Activated CD8-positive, alpha-beta T cell treated with anti-CD3 and anti-CD28 coated beads for 36 hours (primary cell): ENCODE data around the gene PLCXD1. TPM values are rescaled to one million over a fixed set of nuclear protein-coding genes. Genes with fewer than 3 reads are reported as not detected.

Source experiments
- ATAC-seq: fragments of 200-7000 bp; cut with Tn5 transposase; one replicate; pipeline ENCODE4 v1.10.0; 2021; ENCODE audit warnings: mild to moderate bottlenecking, moderate library complexity
- CTCF ChIA-PET: fragments of 350-600 bp; sonication (Branson Sonifier 250); formaldehyde crosslinking; loops from one replicate; lab custom pipeline; 2021; ENCODE audit warnings: antibody characterized with exemption; lab: Charles Lee
- POLR2A ChIA-PET: fragments of 350-600 bp; sonication (Branson Sonifier 250); formaldehyde crosslinking; loops from one replicate; lab custom pipeline; 2021; ENCODE audit warnings: antibody characterized with exemption; lab: Charles Lee
- DNase-seq: peaks from one replicate; pipeline ENCODE4 v3.0.0-alpha.2; 2020
- H3K27ac Mint-ChIP-seq: one replicate; pipeline ENCODE4 v1.8.0; 2021; ENCODE audit warnings: mild to moderate bottlenecking, mixed read lengths
- H3K27me3 Mint-ChIP-seq: one replicate; pipeline ENCODE4 v1.8.0; 2021; ENCODE audit warnings: mixed read lengths
- H3K36me3 Mint-ChIP-seq: one replicate; pipeline ENCODE4 v1.8.0; 2021; ENCODE audit warnings: low read depth, mixed read lengths
- H3K4me1 Mint-ChIP-seq: one replicate; pipeline ENCODE4 v1.8.0; 2021; ENCODE audit warnings: low read depth, mixed read lengths
- H3K4me3 Mint-ChIP-seq: one replicate; pipeline ENCODE4 v1.8.0; 2021; ENCODE audit warnings: mild to moderate bottlenecking, moderate library complexity, mixed read lengths
- H3K9me3 Mint-ChIP-seq: one replicate; pipeline ENCODE4 v1.8.0; 2021; ENCODE audit warnings: mixed read lengths
- intact Hi-C: fragments of 100-400 bp; cut with micrococcal nuclease; formaldehyde crosslinking; loops from one replicate; pipeline ENCODE4 v1.10.0; 2022
- total RNA-seq, 2 experiments: library from RNA; stranded (reverse); gene quantifications; one replicate each; pipeline ENCODE4 v1.2.3, GENCODE V29; 2021
- TF ChIP-seq, protein P1 (sequence below): fragments of 200-600 bp; IDR thresholded peaks from one replicate; pipeline ENCODE4 v1.8.0; 2022; ENCODE audit warnings: antibody characterized with exemption, mild to moderate bottlenecking

The PLCXD1 gene
- total RNA-seq, 2 experiments from 2014 or later = 63.9 to 65.7 TPM

GRCh38 chrX:338836-339400, 57.7 kb downstream of the PLCXD1 start:
- H3K4me3 Mint-ChIP-seq = no peak overlapping the region
- H3K4me1 Mint-ChIP-seq = no peaks in the 10 kb centered on the region
- TF ChIP-seq, protein P1, sequence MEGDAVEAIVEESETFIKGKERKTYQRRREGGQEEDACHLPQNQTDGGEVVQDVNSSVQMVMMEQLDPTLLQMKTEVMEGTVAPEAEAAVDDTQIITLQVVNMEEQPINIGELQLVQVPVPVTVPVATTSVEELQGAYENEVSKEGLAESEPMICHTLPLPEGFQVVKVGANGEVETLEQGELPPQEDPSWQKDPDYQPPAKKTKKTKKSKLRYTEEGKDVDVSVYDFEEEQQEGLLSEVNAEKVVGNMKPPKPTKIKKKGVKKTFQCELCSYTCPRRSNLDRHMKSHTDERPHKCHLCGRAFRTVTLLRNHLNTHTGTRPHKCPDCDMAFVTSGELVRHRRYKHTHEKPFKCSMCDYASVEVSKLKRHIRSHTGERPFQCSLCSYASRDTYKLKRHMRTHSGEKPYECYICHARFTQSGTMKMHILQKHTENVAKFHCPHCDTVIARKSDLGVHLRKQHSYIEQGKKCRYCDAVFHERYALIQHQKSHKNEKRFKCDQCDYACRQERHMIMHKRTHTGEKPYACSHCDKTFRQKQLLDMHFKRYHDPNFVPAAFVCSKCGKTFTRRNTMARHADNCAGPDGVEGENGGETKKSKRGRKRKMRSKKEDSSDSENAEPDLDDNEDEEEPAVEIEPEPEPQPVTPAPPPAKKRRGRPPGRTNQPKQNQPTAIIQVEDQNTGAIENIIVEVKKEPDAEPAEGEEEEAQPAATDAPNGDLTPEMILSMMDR = no peak
- intact Hi-C loops = no loop called here
- H3K9me3 Mint-ChIP-seq = no peaks in the 10 kb centered on the region
- H3K27ac Mint-ChIP-seq = no peak overlapping the region
- ChIA-PET POLR2A (no interaction called here), CTCF (no interaction called here)
- no peaks in the 10 kb centered on the region for H3K27me3 Mint-ChIP-seq
- ATAC-seq (peak; percentile 47), DNase-seq (no peak)
- peaks cover 27% of the 10 kb centered on the region for H3K36me3 Mint-ChIP-seq

DNA sequence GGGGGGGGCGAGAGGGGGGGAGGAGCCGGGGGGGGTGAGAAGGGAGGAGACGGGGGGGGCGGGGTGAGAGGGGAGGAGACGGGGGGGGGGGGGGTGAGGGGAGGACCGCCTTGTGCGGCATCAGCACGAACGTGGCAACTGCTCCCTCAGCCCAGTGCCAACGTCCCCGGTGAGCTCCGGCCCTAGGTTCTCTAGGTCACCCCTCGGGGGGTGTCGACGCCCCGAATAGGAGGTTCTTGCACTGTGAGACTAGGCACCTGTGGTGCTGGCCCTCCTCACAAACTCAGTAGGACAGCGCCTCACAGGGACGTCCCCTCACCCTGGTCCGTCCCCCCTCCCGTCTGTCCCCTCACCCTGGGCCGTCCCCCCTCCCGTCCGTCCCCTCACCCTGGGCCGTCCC, 58.9 kb downstream of the PLCXD1 start:
- DNase-seq = no peak
- ATAC-seq = peak; percentile 39
- H3K4me1 Mint-ChIP-seq = no peaks in the 10 kb centered on the region
- H3K4me3 Mint-ChIP-seq = no peak overlapping the region
- no peaks in the 10 kb centered on the region for H3K9me3 Mint-ChIP-seq
- POLR2A ChIA-PET = no interaction called here
- H3K27ac Mint-ChIP-seq = no peak overlapping the region
- no peaks in the 10 kb centered on the region for H3K27me3 Mint-ChIP-seq
- intact Hi-C loops = no loop called here
- peaks cover 27% of the 10 kb centered on the region for H3K36me3 Mint-ChIP-seq
- CTCF ChIA-PET = no interaction called here
- TF ChIP-seq, protein P1 = no peak

DNA sequence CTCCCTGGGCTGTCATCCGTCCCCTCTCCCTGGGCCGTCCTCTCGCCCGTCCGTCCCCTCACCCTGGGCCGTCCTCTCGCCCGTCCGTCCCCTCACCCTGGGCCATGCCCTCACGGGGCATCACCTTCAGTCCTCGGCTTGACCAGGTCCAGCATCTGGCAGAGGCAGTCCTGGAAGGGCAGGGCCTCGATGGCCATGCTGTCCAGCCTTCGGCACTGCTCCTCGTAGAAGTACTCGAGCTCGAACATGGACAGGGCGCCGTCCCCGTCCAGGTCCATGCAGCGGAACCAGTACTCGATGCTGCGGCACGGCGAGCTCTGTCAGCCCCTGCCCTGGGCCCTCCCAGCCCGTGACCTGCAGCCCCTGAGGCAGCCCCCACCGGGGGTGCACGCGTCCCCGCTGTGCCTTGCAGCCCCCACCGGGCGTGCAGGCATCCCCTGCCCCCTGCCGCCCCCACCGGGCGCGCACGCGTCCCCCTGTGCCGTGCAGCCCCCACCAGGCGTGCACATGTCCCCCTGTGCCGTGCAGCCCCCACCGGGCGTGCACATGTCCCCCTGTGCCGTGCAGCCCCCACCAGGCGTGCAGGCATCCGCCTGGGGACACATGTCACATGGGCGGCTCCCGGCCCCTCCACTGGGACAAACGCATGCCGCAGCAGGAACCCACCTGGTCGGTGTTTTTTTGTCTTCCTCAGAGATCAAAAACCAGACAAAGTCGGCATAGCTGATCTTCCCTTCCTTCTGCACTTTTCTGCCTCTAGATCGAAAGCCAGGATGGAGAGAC, 59.7 kb downstream of the PLCXD1 start:
- ChIA-PET POLR2A (no interaction called here), CTCF (no interaction called here)
- TF ChIP-seq, protein P1 = no peak
- no peak overlapping the region for H3K4me3 Mint-ChIP-seq
- no peaks in the 10 kb centered on the region for H3K27me3 Mint-ChIP-seq
- peaks cover 27% of the 10 kb centered on the region for H3K36me3 Mint-ChIP-seq
- intact Hi-C loops = no loop called here
- H3K4me1 Mint-ChIP-seq = no peaks in the 10 kb centered on the region
- DNase-seq (no peak), ATAC-seq (no peak)
- no peaks in the 10 kb centered on the region for H3K9me3 Mint-ChIP-seq
- no peak overlapping the region for H3K27ac Mint-ChIP-seq

- H3K27ac Mint-ChIP-seq = no peak overlapping the region
- intact Hi-C loops = no loop called here
- no peaks in the 10 kb centered on the region for H3K4me1 Mint-ChIP-seq
- ChIA-PET CTCF (no interaction called here), POLR2A (no interaction called here)
- H3K4me3 Mint-ChIP-seq = no peak overlapping the region
- H3K27me3 Mint-ChIP-seq = no peaks in the 10 kb centered on the region
- no peak for ATAC-seq
- TF ChIP-seq, protein P1 = no peak
- DNase-seq = no peak
- no peaks in the 10 kb centered on the region for H3K9me3 Mint-ChIP-seq
- H3K36me3 Mint-ChIP-seq = peaks cover 20% of the 10 kb centered on the region
Measured at GRCh38 chrX:341541-342101, 60.4 kb downstream of the PLCXD1 start.

GRCh38 chrX:344371-344901, 63.3 kb downstream of the PLCXD1 start:
- ChIA-PET POLR2A (no interaction called here), CTCF (no interaction called here)
- DNase-seq (no peak), ATAC-seq (no peak)
- no peaks in the 10 kb centered on the region for H3K9me3 Mint-ChIP-seq
- intact Hi-C loops = no loop called here
- no peak overlapping the region for H3K4me3 Mint-ChIP-seq
- H3K36me3 Mint-ChIP-seq = peaks cover 9% of the 10 kb centered on the region
- no peak overlapping the region for H3K27ac Mint-ChIP-seq
- H3K27me3 Mint-ChIP-seq = no peaks in the 10 kb centered on the region
- no peaks in the 10 kb centered on the region for H3K4me1 Mint-ChIP-seq
- TF ChIP-seq, protein P1 = no peak
